Fibroblast of lung (primary cell): ENCODE results near the gene SLC44A4. TPM values are rescaled to one million over a fixed set of nuclear protein-coding genes. Genes with fewer than 3 reads are reported as not detected.
A peak's percentile ranks its signal among the peaks of the same experiment; 100 is the strongest.

ENCODE experiments used
- DNase-seq, 2 donors: peaks; one replicate each; pipeline versions ENCODE4 v3.0.0 to v3.0.0-alpha.2; 2010; ENCODE audit warnings: low read depth in 2 of 2
- H2AFZ ChIP-seq: 2 replicates; pipeline ENCODE4 v1.5.1; 2012; ENCODE audit warnings: low read length, control low read depth, inconsistent platforms
- H3K27ac ChIP-seq: 2 replicates; pipeline ENCODE4 v1.5.1; 2011; ENCODE audit warnings: low read length, control low read depth; ENCODE audit not compliant: insufficient read depth
- H3K27me3 ChIP-seq: 2 replicates; pipeline ENCODE4 v1.5.1; 2011; ENCODE audit warnings: mild to moderate bottlenecking, low read length; ENCODE audit not compliant: control insufficient read depth, insufficient read depth
- H3K36me3 ChIP-seq: 2 replicates; pipeline ENCODE4 v1.5.1; 2011; ENCODE audit warnings: low read length; ENCODE audit not compliant: control insufficient read depth, insufficient read depth
- H3K4me1 ChIP-seq: 2 replicates; pipeline ENCODE4 v1.5.1; 2011; ENCODE audit warnings: low read length; ENCODE audit not compliant: control insufficient read depth, insufficient read depth; ENCODE audit errors: extremely low read depth
- H3K4me2 ChIP-seq: 2 replicates; pipeline ENCODE4 v1.5.1; 2011; ENCODE audit warnings: low read length, control low read depth; ENCODE audit not compliant: insufficient read depth; ENCODE audit errors: extremely low read depth
- H3K4me3 ChIP-seq, 4 experiments: fragments of 200-600 bp in 1 of 4; sonication (generic) in 1 of 4; replicated peaks in 1 of 4; 2 replicates each; pipeline ENCODE4 v1.5.1; 2011 to 2016; ENCODE audit warnings: low read length in 4 of 4, low read depth in 3 of 4, mild to moderate bottlenecking in 3 of 4, control low read depth in 2 of 4, inconsistent platforms in 1 of 4, mixed read lengths in 1 of 4; ENCODE audit not compliant: insufficient read depth in 1 of 4; ENCODE audit errors: control extremely low read depth in 1 of 4
- H3K79me2 ChIP-seq: 2 replicates; pipeline ENCODE4 v1.5.1; 2012; ENCODE audit warnings: mild to moderate bottlenecking, low read length, inconsistent platforms; ENCODE audit not compliant: control insufficient read depth, insufficient read depth
- H3K9ac ChIP-seq: 2 replicates; pipeline ENCODE4 v1.5.1; 2011; ENCODE audit warnings: mild to moderate bottlenecking, low read length, control low read depth; ENCODE audit not compliant: insufficient read depth
- H3K9me3 ChIP-seq: 2 replicates; pipeline ENCODE4 v1.5.1; 2012; ENCODE audit warnings: low read depth, low read length; ENCODE audit not compliant: control insufficient read depth, insufficient read depth
- H4K20me1 ChIP-seq: 2 replicates; pipeline ENCODE4 v1.5.1; 2011; ENCODE audit warnings: low read length; ENCODE audit not compliant: control insufficient read depth, insufficient read depth; ENCODE audit errors: extremely low read depth
- CTCF ChIP-seq, 2 donors: IDR thresholded peaks in 1 of 2; conservative IDR thresholded peaks in 1 of 2; 1 replicate in 1 of 2; 2 replicates in 1 of 2; pipeline ENCODE4 v1.5.1; 2011 to 2012; ENCODE audit warnings: low read length in 2 of 2, control low read depth in 1 of 2, inconsistent platforms in 1 of 2, low read depth in 1 of 2, mild to moderate bottlenecking in 1 of 2
- EZH2 ChIP-seq: IDR thresholded peaks from 2 replicates; pipeline ENCODE4 v1.5.1; 2012; ENCODE audit warnings: low read length, control low read depth, mild to moderate bottlenecking; ENCODE audit errors: missing control alignments
- polyA plus RNA-seq, 2 donors: library from polyadenylated mRNA; depleted of rRNA in 1 of 2; stranded (reverse) in 1 of 2; unstranded in 1 of 2; fragments of >200 nt; gene quantifications; 2 replicates each; pipeline ENCODE4 v1.2.1, GENCODE V29; 2011 to 2012; ENCODE audit warnings: missing spikeins in 1 of 2
- total RNA-seq: library from RNA; depleted of rRNA; stranded (reverse); fragments of >200 nt; gene quantifications from 2 replicates; pipeline ENCODE4 v1.2.1, GENCODE V29; 2014

SLC44A4 gene
- total and polyA plus RNA-seq, 2 donors (not counting 1 experiment from before 2014, with no cell fraction given) = not detected

GRCh38 chr6:31862344-31863235 lies 16.2 kb downstream of the SLC44A4 start, which contains the start of gene NEU1:
Gene NEU1, minus strand, starts transcription at chr6:31862821. Its CDS starts 45 bp downstream, at chr6:31862776.
- peak within 1 kb of the TSS; percentile 85 for H3K27ac ChIP-seq
- peaks cover 4% of the 10 kb centered on the region for H3K4me1 ChIP-seq
- H2AFZ ChIP-seq = peak within 1 kb of the TSS; percentile 95
- H3K36me3 ChIP-seq = peaks cover 14% of the 10 kb centered on the region
- peak within 1 kb of the TSS; percentile 97 for H3K4me2 ChIP-seq
- no peaks in the 10 kb centered on the region for H3K27me3 ChIP-seq
- H4K20me1 ChIP-seq = no peaks in the 10 kb centered on the region
- H3K9me3 ChIP-seq = no peaks in the 10 kb centered on the region
- peak within 1 kb of the TSS; percentile 75 to 94 (median 88) for H3K4me3 ChIP-seq
- H3K9ac ChIP-seq = peak within 1 kb of the TSS; percentile 76
- no peak for TF ChIP-seq CTCF (conservative IDR thresholded peaks at IDR 0.05 in 1 of 2, IDR thresholded peaks at IDR 0.05 in 1 of 2; ENCODE audit: low read depth in 1 of 2, low read length in 2 of 2)
- no peak for TF ChIP-seq EZH2
- H3K79me2 ChIP-seq = peaks cover 6% of the 10 kb centered on the region
- peak; percentile 100 for DNase-seq

GRCh38 chr6:31861919-31862343 lies 16.9 kb downstream of the SLC44A4 start:
- Histone ChIP-seq H3K4me2 (peak overlapping the region; percentile 97), H3K36me3 (peaks cover 14% of the 10 kb centered on the region), H3K9me3 (no peaks in the 10 kb centered on the region), H4K20me1 (no peaks in the 10 kb centered on the region), H3K79me2 (peaks cover 6% of the 10 kb centered on the region), H3K27ac (peak overlapping the region; percentile 85), H3K27me3 (no peaks in the 10 kb centered on the region), H3K9ac (peak overlapping the region; percentile 76), H3K4me3 (peak overlapping the region; percentile 75 to 94 (median 84)), H2AFZ (no peak overlapping the region), H3K4me1 (peaks cover 4% of the 10 kb centered on the region)
- TF ChIP-seq CTCF (conservative IDR thresholded peaks at IDR 0.05 in 1 of 2, IDR thresholded peaks at IDR 0.05 in 1 of 2; ENCODE audit: low read depth in 1 of 2, low read length in 2 of 2) (no peak), EZH2 (no peak)
- no peak for DNase-seq

GRCh38 chr6:31861150-31861549 lies 17.6 kb downstream of the SLC44A4 start:
- Histone ChIP-seq H3K4me3 (peak overlapping the region in 1 of 4 experiments; percentile 75), H3K36me3 (peaks cover 14% of the 10 kb centered on the region)
- TF ChIP-seq CTCF (conservative IDR thresholded peaks at IDR 0.05 in 1 of 2, IDR thresholded peaks at IDR 0.05 in 1 of 2; ENCODE audit: low read depth in 1 of 2, low read length in 2 of 2) (no peak), EZH2 (no peak)

More at GRCh38 chr6:31861150-31861549, 17.6 kb downstream of the SLC44A4 start:
- no peak for DNase-seq
- no peaks in the 10 kb centered on the region for H4K20me1 ChIP-seq
- H3K9ac ChIP-seq = no peak overlapping the region
- no peak overlapping the region for H3K27ac ChIP-seq
- H3K79me2 ChIP-seq = peaks cover 6% of the 10 kb centered on the region
- H3K4me1 ChIP-seq = peaks cover 4% of the 10 kb centered on the region
- no peak overlapping the region for H3K4me2 ChIP-seq
- no peaks in the 10 kb centered on the region for H3K9me3 ChIP-seq
- H3K27me3 ChIP-seq = no peaks in the 10 kb centered on the region
- no peak overlapping the region for H2AFZ ChIP-seq
